Astrocyte (in vitro differentiated cells and primary cell): ENCODE measurements around the gene CACNG7.

Source experiments
- CTCF ChIP-seq: IDR thresholded peaks from 2 replicates; pipeline ENCODE4 v1.5.1; 2011; ENCODE audit warnings: low read depth, mild to moderate bottlenecking, inconsistent platforms, low read length, moderate library complexity; ENCODE audit not compliant: insufficient read depth
- EZH2 ChIP-seq: IDR thresholded peaks from 2 replicates; pipeline ENCODE4 v1.6.1; 2012; ENCODE audit warnings: mild to moderate bottlenecking, low read length, inconsistent platforms; ENCODE audit not compliant: insufficient read depth

- TF ChIP-seq EZH2 (no peak), CTCF (no peak)
Measured at GRCh38 chr19:53957448-53958167, 48.5 kb downstream of the CACNG7 start.
